ENCODE results near the gene SEMA4C.

SEMA4C gene

GRCh38 chr2:96879545-96880040, 9.7 kb upstream of the SEMA4C start:
- no peak for DNase-seq

- no peak for DNase-seq
These were observed 9.1 kb upstream of the SEMA4C start for GRCh38 chr2:96878796-96879544.

- DNase-seq, result no peak
These were observed 8.3 kb upstream of the SEMA4C start for GRCh38 chr2:96878171-96878570.

GRCh38 chr2:96877631-96878092, 7.8 kb upstream of the SEMA4C start:
- no peak for DNase-seq

GRCh38 chr2:96877042-96877451, 7.2 kb upstream of the SEMA4C start:
- DNase-seq, result no peak

GRCh38 chr2:96876269-96877041, 6.6 kb upstream of the SEMA4C start:
- no peak for DNase-seq

- no peak for DNase-seq
These were observed 5.8 kb upstream of the SEMA4C start for GRCh38 chr2:96875498-96876268.

- DNase-seq, result no peak
These were observed 4.4 kb upstream of the SEMA4C start for GRCh38 chr2:96874198-96874831.

GRCh38 chr2:96873651-96874096, 3.8 kb upstream of the SEMA4C start:
- DNase-seq, result no peak

- DNase-seq, result no peak
These were observed 2.9 kb upstream of the SEMA4C start for GRCh38 chr2:96872591-96873349.

GRCh38 chr2:96870626-96871255, 861 bp upstream of the SEMA4C start:
- peak; percentile 70 for DNase-seq

GRCh38 chr2:96869281-96869821, 529 bp downstream of the SEMA4C start:
- no peak for DNase-seq

GRCh38 chr2:96868555-96869280, 1.2 kb downstream of the SEMA4C start:
- peak; percentile 82 for DNase-seq

GRCh38 chr2:96867756-96868554, 1.9 kb downstream of the SEMA4C start:
- no peak for DNase-seq

GRCh38 chr2:96866986-96867755, 2.7 kb downstream of the SEMA4C start:
- DNase-seq, result no peak

GRCh38 chr2:96866586-96866985, 3.3 kb downstream of the SEMA4C start:
- DNase-seq, result no peak

- DNase-seq, result no peak
These were observed 3.7 kb downstream of the SEMA4C start for GRCh38 chr2:96866149-96866548.

GRCh38 chr2:96865654-96866053, 4.2 kb downstream of the SEMA4C start:
- DNase-seq, result no peak
